HepG2 (cell line): Measurements from ENCODE around the gene CHKB. TPM values are rescaled to one million over a fixed set of nuclear protein-coding genes. Genes with fewer than 3 reads are reported as not detected.
A peak's percentile ranks its signal among the peaks of the same experiment; 100 is the strongest.

Source experiments
- ARNT ChIP-seq: fragments of 450-650 bp; IDR thresholded peaks from 2 replicates; pipeline ENCODE4 v1.6.1; 2017
- HNRNPUL1 ChIP-seq: fragments of 200-400 bp; formaldehyde crosslinking; IDR thresholded peaks from 2 replicates; pipeline ENCODE4 v1.6.1; 2017; ENCODE audit warnings: low read depth, mild to moderate bottlenecking, low read length, moderate library complexity
- HOXD1 ChIP-seq: sonication (generic); formaldehyde crosslinking; IDR thresholded peaks from 2 replicates; pipeline ENCODE4 v1.5.0; 2020; ENCODE audit warnings: missing genetic modification reagents
- MEIS2 ChIP-seq: sonication (generic); formaldehyde crosslinking; IDR thresholded peaks from 2 replicates; pipeline ENCODE4 v1.9.0; 2021; ENCODE audit warnings: mild to moderate bottlenecking, missing genetic modification reagents
- PHF20 ChIP-seq: sonication (generic); formaldehyde crosslinking; IDR thresholded peaks from 2 replicates; pipeline ENCODE4 v1.5.0; 2020; ENCODE audit warnings: mild to moderate bottlenecking, missing genetic modification reagents
- RELA ChIP-seq: sonication (generic); formaldehyde crosslinking; IDR thresholded peaks from 2 replicates; pipeline ENCODE4 v1.4.0; 2020; ENCODE audit warnings: missing genetic modification reagents
- SIN3B ChIP-seq: fragments of 150-350 bp; IDR thresholded peaks from 2 replicates; pipeline ENCODE4 v1.6.1; 2014; ENCODE audit warnings: low read length
- SNAI1 ChIP-seq: sonication (generic); formaldehyde crosslinking; IDR thresholded peaks from 2 replicates; pipeline ENCODE4 v1.5.0; 2020; ENCODE audit warnings: mild to moderate bottlenecking, missing genetic modification reagents, borderline replicate concordance
- ZBTB8A ChIP-seq: sonication (generic); formaldehyde crosslinking; IDR thresholded peaks from 2 replicates; pipeline ENCODE4 v1.4.0; 2020; ENCODE audit warnings: mild to moderate bottlenecking, low read depth, missing genetic modification reagents, borderline replicate concordance
- ZNF354B ChIP-seq: sonication (generic); formaldehyde crosslinking; IDR thresholded peaks from 2 replicates; pipeline ENCODE4 v1.8.0; 2022; ENCODE audit warnings: mild to moderate bottlenecking, missing genetic modification reagents
- ZNF816 ChIP-seq: sonication (generic); formaldehyde crosslinking; IDR thresholded peaks from 2 replicates; pipeline ENCODE4 v1.8.0; 2022; ENCODE audit warnings: missing genetic modification reagents, mild to moderate bottlenecking, borderline replicate concordance
- polyA plus RNA-seq, 8 experiments: library from polyadenylated mRNA; depleted of rRNA in 3 of 8; stranded (reverse) in 7 of 8; unstranded in 1 of 8; fragments of >200 nt; fragmentation: Illumina TruSeq in 4 of 8; extraction: Trizol in 4 of 8; gene quantifications; 2 replicates each; pipeline versions ENCODE4 v1.2.1 to v1.2.3, GENCODE V29; 2011 to 2016; ENCODE audit warnings: low read depth in 4 of 8, missing spikeins in 1 of 8, mixed read lengths in 1 of 8; ENCODE audit not compliant: insufficient read depth in 1 of 8
- total RNA-seq, 5 experiments: library from RNA; depleted of rRNA; stranded (reverse); fragments of >200 nt; fragmentation: Illumina TruSeq; extraction: Trizol; gene quantifications; 2 replicates each; pipeline ENCODE4 v1.2.3, GENCODE V29; 2016; ENCODE audit warnings: low read depth in 1 of 5
- TF ChIP-seq, protein P1 (sequence below), 2 experiments: fragments of 450-650 bp in 1 of 2; sonication (generic) in 1 of 2; formaldehyde crosslinking; IDR thresholded peaks; 2 replicates each; pipeline versions ENCODE4 v1.5.0 to v1.8.0; 2020 to 2022; ENCODE audit warnings: mild to moderate bottlenecking in 1 of 2, missing genetic modification reagents in 1 of 2
- TF ChIP-seq, protein P2 (sequence below): sonication (generic); formaldehyde crosslinking; IDR thresholded peaks from 2 replicates; pipeline ENCODE4 v1.4.0; 2020; ENCODE audit warnings: missing genetic modification reagents, borderline replicate concordance
- TF ChIP-seq, protein P3 (sequence below): sonication (generic); formaldehyde crosslinking; conservative IDR thresholded peaks from 2 replicates; pipeline ENCODE4 v1.8.0; 2022; ENCODE audit warnings: mild to moderate bottlenecking, moderate library complexity, missing genetic modification reagents
- TF ChIP-seq, protein P4 (sequence below): IDR thresholded peaks from 2 replicates; pipeline ENCODE4 v1.6.1; 2016
- TF ChIP-seq, protein P5 (sequence below): IDR thresholded peaks from 2 replicates; pipeline ENCODE4 v1.6.1; 2016; ENCODE audit warnings: missing compliant biosample characterization, missing genetic modification reagents, borderline replicate concordance
- TF ChIP-seq, protein P6 (sequence below): sonication (generic); formaldehyde crosslinking; IDR thresholded peaks from 2 replicates; pipeline ENCODE4 v1.5.1; 2020; ENCODE audit warnings: missing genetic modification reagents, mild to moderate bottlenecking, borderline replicate concordance

The CHKB gene
- total and polyA plus RNA-seq, 2 of the 13 experiments (the other 11 are each of a cell fraction or from before 2014, with no cell fraction given) = 24.5 to 42.7 TPM

DNA sequence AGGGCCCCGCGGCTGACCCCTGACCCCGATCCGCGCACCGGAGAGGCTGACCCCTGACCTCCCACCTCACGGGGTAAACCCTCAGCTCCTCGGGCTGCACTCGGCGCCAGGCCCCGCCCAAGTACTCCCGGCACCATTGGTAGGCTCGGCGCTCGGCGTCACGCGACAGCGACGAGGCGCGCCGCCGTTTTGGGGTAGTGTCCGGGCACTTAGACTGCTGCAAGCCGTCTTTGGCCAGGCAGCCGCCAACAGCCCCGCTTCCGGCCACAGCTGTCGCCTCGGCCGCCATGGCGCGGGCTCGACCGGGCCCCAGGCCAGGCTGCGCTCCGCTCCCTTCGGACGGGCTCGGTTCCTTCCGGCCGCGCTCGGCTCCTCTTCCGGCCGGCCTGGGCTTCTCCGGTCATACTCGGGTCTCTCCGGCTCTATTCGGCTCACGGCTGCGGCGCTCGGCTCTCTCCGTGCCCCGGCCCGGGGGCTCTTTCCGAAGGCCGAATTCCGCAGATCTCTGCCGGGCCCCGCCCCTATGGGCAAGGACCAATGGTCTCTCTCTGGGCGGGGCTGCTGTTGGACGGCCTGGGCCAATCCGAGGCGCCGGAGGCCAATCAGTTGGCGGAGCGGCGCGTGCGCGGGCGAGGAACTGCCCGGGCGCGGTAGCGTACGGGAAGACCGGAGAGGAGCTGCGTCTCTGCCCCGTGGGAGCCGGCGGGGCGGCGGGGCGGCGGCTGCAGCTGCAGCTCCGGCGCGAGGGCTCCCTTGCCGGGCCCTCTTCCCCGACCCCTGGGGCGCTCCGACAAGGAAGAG is at the start of gene CHKB (continued):
- TF ChIP-seq, protein P1, sequence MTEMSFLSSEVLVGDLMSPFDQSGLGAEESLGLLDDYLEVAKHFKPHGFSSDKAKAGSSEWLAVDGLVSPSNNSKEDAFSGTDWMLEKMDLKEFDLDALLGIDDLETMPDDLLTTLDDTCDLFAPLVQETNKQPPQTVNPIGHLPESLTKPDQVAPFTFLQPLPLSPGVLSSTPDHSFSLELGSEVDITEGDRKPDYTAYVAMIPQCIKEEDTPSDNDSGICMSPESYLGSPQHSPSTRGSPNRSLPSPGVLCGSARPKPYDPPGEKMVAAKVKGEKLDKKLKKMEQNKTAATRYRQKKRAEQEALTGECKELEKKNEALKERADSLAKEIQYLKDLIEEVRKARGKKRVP (CRISPR knock-in tag; IDR thresholded peaks at IDR 0.05) = peak in 1 of 2 experiments; percentile 32; a peak in 1 of 4 replicates
- no peak for TF ChIP-seq SIN3B
- TF ChIP-seq, protein P2, sequence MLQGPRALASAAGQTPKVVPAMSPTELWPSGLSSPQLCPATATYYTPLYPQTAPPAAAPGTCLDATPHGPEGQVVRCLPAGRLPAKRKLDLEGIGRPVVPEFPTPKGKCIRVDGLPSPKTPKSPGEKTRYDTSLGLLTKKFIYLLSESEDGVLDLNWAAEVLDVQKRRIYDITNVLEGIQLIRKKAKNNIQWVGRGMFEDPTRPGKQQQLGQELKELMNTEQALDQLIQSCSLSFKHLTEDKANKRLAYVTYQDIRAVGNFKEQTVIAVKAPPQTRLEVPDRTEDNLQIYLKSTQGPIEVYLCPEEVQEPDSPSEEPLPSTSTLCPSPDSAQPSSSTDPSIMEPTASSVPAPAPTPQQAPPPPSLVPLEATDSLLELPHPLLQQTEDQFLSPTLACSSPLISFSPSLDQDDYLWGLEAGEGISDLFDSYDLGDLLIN (CRISPR knock-in tag) = peak; percentile 69; the same call in 1 of the 2 replicates
- TF ChIP-seq RELA (CRISPR knock-in tag) = no peak
- TF ChIP-seq, protein P3, sequence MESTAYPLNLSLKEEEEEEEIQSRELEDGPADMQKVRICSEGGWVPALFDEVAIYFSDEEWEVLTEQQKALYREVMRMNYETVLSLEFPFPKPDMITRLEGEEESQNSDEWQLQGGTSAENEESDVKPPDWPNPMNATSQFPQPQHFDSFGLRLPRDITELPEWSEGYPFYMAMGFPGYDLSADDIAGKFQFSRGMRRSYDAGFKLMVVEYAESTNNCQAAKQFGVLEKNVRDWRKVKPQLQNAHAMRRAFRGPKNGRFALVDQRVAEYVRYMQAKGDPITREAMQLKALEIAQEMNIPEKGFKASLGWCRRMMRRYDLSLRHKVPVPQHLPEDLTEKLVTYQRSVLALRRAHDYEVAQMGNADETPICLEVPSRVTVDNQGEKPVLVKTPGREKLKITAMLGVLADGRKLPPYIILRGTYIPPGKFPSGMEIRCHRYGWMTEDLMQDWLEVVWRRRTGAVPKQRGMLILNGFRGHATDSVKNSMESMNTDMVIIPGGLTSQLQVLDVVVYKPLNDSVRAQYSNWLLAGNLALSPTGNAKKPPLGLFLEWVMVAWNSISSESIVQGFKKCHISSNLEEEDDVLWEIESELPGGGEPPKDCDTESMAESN (CRISPR knock-in tag) = peak; percentile 5; the same call in 1 of the 2 replicates
- TF ChIP-seq ZNF354B (CRISPR knock-in tag) = no peak
- TF ChIP-seq MEIS2 (CRISPR knock-in tag) = peak; percentile 18; the same call in 1 of the 2 replicates
- TF ChIP-seq HNRNPUL1 = no peak
- TF ChIP-seq, protein P4, sequence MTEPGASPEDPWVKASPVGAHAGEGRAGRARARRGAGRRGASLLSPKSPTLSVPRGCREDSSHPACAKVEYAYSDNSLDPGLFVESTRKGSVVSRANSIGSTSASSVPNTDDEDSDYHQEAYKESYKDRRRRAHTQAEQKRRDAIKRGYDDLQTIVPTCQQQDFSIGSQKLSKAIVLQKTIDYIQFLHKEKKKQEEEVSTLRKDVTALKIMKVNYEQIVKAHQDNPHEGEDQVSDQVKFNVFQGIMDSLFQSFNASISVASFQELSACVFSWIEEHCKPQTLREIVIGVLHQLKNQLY (CRISPR knock-in tag) = 0 out of 2 replicates have a peak, but pooled peaks have one; percentile 25
- no peak for TF ChIP-seq ZBTB8A
- no peak for TF ChIP-seq ARNT
- TF ChIP-seq ZNF816 = peak; percentile 68; the same call in 1 of the 2 replicates
- no peak for TF ChIP-seq SNAI1 (CRISPR knock-in tag)
- TF ChIP-seq PHF20 (CRISPR knock-in tag) = peak; percentile 74
- TF ChIP-seq, protein P5, sequence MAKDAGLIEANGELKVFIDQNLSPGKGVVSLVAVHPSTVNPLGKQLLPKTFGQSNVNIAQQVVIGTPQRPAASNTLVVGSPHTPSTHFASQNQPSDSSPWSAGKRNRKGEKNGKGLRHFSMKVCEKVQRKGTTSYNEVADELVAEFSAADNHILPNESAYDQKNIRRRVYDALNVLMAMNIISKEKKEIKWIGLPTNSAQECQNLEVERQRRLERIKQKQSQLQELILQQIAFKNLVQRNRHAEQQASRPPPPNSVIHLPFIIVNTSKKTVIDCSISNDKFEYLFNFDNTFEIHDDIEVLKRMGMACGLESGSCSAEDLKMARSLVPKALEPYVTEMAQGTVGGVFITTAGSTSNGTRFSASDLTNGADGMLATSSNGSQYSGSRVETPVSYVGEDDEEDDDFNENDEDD = peak; percentile 40; the same call in 1 of the 2 replicates
- TF ChIP-seq, protein P6, sequence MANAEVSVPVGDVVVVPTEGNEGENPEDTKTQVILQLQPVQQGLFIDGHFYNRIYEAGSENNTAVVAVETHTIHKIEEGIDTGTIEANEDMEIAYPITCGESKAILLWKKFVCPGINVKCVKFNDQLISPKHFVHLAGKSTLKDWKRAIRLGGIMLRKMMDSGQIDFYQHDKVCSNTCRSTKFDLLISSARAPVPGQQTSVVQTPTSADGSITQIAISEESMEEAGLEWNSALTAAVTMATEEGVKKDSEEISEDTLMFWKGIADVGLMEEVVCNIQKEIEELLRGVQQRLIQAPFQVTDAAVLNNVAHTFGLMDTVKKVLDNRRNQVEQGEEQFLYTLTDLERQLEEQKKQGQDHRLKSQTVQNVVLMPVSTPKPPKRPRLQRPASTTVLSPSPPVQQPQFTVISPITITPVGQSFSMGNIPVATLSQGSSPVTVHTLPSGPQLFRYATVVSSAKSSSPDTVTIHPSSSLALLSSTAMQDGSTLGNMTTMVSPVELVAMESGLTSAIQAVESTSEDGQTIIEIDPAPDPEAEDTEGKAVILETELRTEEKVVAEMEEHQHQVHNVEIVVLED (CRISPR knock-in tag) = peak; percentile 68
- peak; percentile 68 for TF ChIP-seq HOXD1
